OCI-M1 (cell line): ENCODE data around the gene RPS6KA2.

Source experiments
- DNase-seq: peaks from one replicate; lab custom pipeline; 2025; lab: John Stamatoyannopoulos, UW

The RPS6KA2 gene

GRCh38 chr6:166572370-166573261 is 54.4 kb downstream of the RPS6KA2 start:
- DNase-seq = no peak

GRCh38 chr6:166570929-166571713 is 55.9 kb downstream of the RPS6KA2 start:
- no peak for DNase-seq

- no peak for DNase-seq
Observed at GRCh38 chr6:166569206-166569605, 57.8 kb downstream of the RPS6KA2 start.

- DNase-seq = no peak
Observed at GRCh38 chr6:166567813-166568212, 59.2 kb downstream of the RPS6KA2 start.

GRCh38 chr6:166567107-166567506 is 59.9 kb downstream of the RPS6KA2 start:
- DNase-seq = no peak

- DNase-seq = no peak
Observed at GRCh38 chr6:166566026-166567011, 60.7 kb downstream of the RPS6KA2 start.

GRCh38 chr6:166565084-166565967 is 61.7 kb downstream of the RPS6KA2 start:
- no peak for DNase-seq

- no peak for DNase-seq
Observed at GRCh38 chr6:166563805-166564204, 63.2 kb downstream of the RPS6KA2 start.

- no peak for DNase-seq
Observed at GRCh38 chr6:166563200-166563599, 63.9 kb downstream of the RPS6KA2 start.

- no peak for DNase-seq
Observed at GRCh38 chr6:166562726-166563125, 64.3 kb downstream of the RPS6KA2 start.

GRCh38 chr6:166561771-166562359 is 65.2 kb downstream of the RPS6KA2 start:
- DNase-seq = no peak

GRCh38 chr6:166560222-166560621 is 66.8 kb downstream of the RPS6KA2 start:
- no peak for DNase-seq

GRCh38 chr6:166559662-166560061 is 67.4 kb downstream of the RPS6KA2 start:
- no peak for DNase-seq

GRCh38 chr6:166559211-166559610 is 67.8 kb downstream of the RPS6KA2 start:
- DNase-seq = no peak

- DNase-seq = no peak
Observed at GRCh38 chr6:166558156-166559005, 68.7 kb downstream of the RPS6KA2 start.

GRCh38 chr6:166556863-166557322 is 70.2 kb downstream of the RPS6KA2 start:
- DNase-seq = no peak

GRCh38 chr6:166556336-166556735 is 70.7 kb downstream of the RPS6KA2 start:
- no peak for DNase-seq

- DNase-seq = no peak
Observed at GRCh38 chr6:166555086-166555485, 72.0 kb downstream of the RPS6KA2 start.

GRCh38 chr6:166554316-166554715 is 72.7 kb downstream of the RPS6KA2 start:
- DNase-seq = no peak
